ENCODE results near the gene COLEC12. TPM values are rescaled to one million over a fixed set of nuclear protein-coding genes. Genes with fewer than 3 reads are reported as not detected.
A peak's percentile ranks its signal among the peaks of the same experiment; 100 is the strongest.

Gene COLEC12
- total RNA-seq, 4 donors from 2014 or later = 20.2 to 81.3 (median 29.1) TPM

GRCh38 chr18:523561-523960 lies 23.1 kb upstream of the COLEC12 start:
- intact Hi-C loops (cut with DNase I; ENCODE audit: low total_unique reads) = no loop called here
- peak overlapping the region; percentile 59 to 71 for H3K27ac ChIP-seq

GRCh38 chr18:519019-519879 lies 18.7 kb upstream of the COLEC12 start:
- Histone ChIP-seq H3K27me3 (no peaks in the 10 kb centered on the region), H3K36me3 (no peaks in the 10 kb centered on the region), H3K4me1 (peaks cover 0 to 7% of the 10 kb centered on the region in 2 donors), H3K9me3 (no peaks in the 10 kb centered on the region), H3K27ac (peak overlapping the region; percentile 88), H3K4me3 (no peak overlapping the region)
- DNase-seq = peak; percentile 75 to 77
- intact Hi-C loops (cut with DNase I; ENCODE audit: low total_unique reads) = no loop called here
- TF ChIP-seq CTCF (IDR thresholded peaks at IDR 0.05) (no peak), POLR2A (IDR thresholded peaks at IDR 0.05) (no peak)

More at GRCh38 chr18:523561-523960, 23.1 kb upstream of the COLEC12 start:
- no peak for DNase-seq
- no peak overlapping the region for H3K4me3 ChIP-seq
- no peaks in the 10 kb centered on the region for H3K9me3 ChIP-seq
- no peaks in the 10 kb centered on the region for H3K36me3 ChIP-seq
- H3K4me1 ChIP-seq = peaks cover 0 to 14% of the 10 kb centered on the region in 2 donors
- no peak for TF ChIP-seq CTCF (IDR thresholded peaks at IDR 0.05)
- TF ChIP-seq POLR2A (IDR thresholded peaks at IDR 0.05) = no peak
- no peaks in the 10 kb centered on the region for H3K27me3 ChIP-seq

- DNase-seq = no peak
- Histone ChIP-seq H3K27ac (peak overlapping the region; percentile 88), H3K4me3 (no peak overlapping the region), H3K4me1 (peaks cover 0 to 3% of the 10 kb centered on the region in 2 donors), H3K9me3 (no peaks in the 10 kb centered on the region), H3K27me3 (no peaks in the 10 kb centered on the region), H3K36me3 (no peaks in the 10 kb centered on the region)
- TF ChIP-seq POLR2A (IDR thresholded peaks at IDR 0.05) (no peak), CTCF (IDR thresholded peaks at IDR 0.05) (no peak)
- intact Hi-C loops (cut with DNase I; ENCODE audit: low total_unique reads) = no loop called here
Measured at GRCh38 chr18:518081-518480, 17.6 kb upstream of the COLEC12 start.

- TF ChIP-seq POLR2A (IDR thresholded peaks at IDR 0.05) = no peak
- TF ChIP-seq CTCF (IDR thresholded peaks at IDR 0.05) = no peak
Measured at GRCh38 chr18:515838-516237, 15.3 kb upstream of the COLEC12 start.

GRCh38 chr18:515156-515815 lies 14.8 kb upstream of the COLEC12 start:
- Histone ChIP-seq H3K36me3 (no peaks in the 10 kb centered on the region), H3K27ac (no peak overlapping the region), H3K4me1 (peaks cover 0 to 3% of the 10 kb centered on the region in 2 donors), H3K27me3 (no peaks in the 10 kb centered on the region), H3K4me3 (no peak overlapping the region), H3K9me3 (no peaks in the 10 kb centered on the region)
- no peak for TF ChIP-seq POLR2A (IDR thresholded peaks at IDR 0.05)
- no peak for TF ChIP-seq CTCF (IDR thresholded peaks at IDR 0.05)
- DNase-seq = no peak
- intact Hi-C loops (cut with DNase I; ENCODE audit: low total_unique reads) = no loop called here

More at GRCh38 chr18:515838-516237, 15.3 kb upstream of the COLEC12 start:
- Histone ChIP-seq H3K4me3 (no peak overlapping the region), H3K36me3 (no peaks in the 10 kb centered on the region), H3K4me1 (peaks cover 0 to 3% of the 10 kb centered on the region in 2 donors), H3K27me3 (no peaks in the 10 kb centered on the region), H3K27ac (no peak overlapping the region), H3K9me3 (no peaks in the 10 kb centered on the region)
- intact Hi-C loops (cut with DNase I; ENCODE audit: low total_unique reads) = no loop called here
- no peak for DNase-seq
